ENCODE results near the gene PAIP2B. TPM values are rescaled to one million over a fixed set of nuclear protein-coding genes. Genes with fewer than 3 reads are reported as not detected.

The PAIP2B gene
- total RNA-seq, 4 donors from 2014 or later = 8.6 to 13.2 (median 10.7) TPM

GRCh38 chr2:71210292-71210691 is 16.6 kb downstream of the PAIP2B start:
- no peak for DNase-seq
- Histone ChIP-seq H3K36me3 (no peaks in the 10 kb centered on the region), H3K4me3 (replicated peaks in 1 of 3) (no peak overlapping the region), H3K27me3 (no peaks in the 10 kb centered on the region), H3K4me1 (no peaks in the 10 kb centered on the region), H3K27ac (no peak overlapping the region), H3K9me3 (no peaks in the 10 kb centered on the region)
- WGBS, 2 donors = 93 to 94% methylated on average over 3 of the region's 3 CpGs
- TF ChIP-seq POLR2A (IDR thresholded peaks at IDR 0.05) = no peak
- no peak for TF ChIP-seq CTCF (IDR thresholded peaks at IDR 0.05)
- intact Hi-C loops (cut with DNase I) = no loop called here

GRCh38 chr2:71208756-71209155 is 18.1 kb downstream of the PAIP2B start:
- TF ChIP-seq CTCF (IDR thresholded peaks at IDR 0.05) (no peak), POLR2A (IDR thresholded peaks at IDR 0.05) (no peak)
- H3K27ac ChIP-seq = no peak overlapping the region

GRCh38 chr2:71207601-71208000 is 19.3 kb downstream of the PAIP2B start:
- Histone ChIP-seq H3K36me3 (no peaks in the 10 kb centered on the region), H3K4me3 (replicated peaks in 1 of 3) (no peak overlapping the region), H3K27me3 (no peaks in the 10 kb centered on the region), H3K9me3 (no peaks in the 10 kb centered on the region), H3K27ac (no peak overlapping the region), H3K4me1 (no peaks in the 10 kb centered on the region)
- no peak for DNase-seq
- WGBS, 2 donors = 94 to 95% methylated on average over 1 of the region's 1 CpG
- TF ChIP-seq CTCF (IDR thresholded peaks at IDR 0.05) (no peak), POLR2A (IDR thresholded peaks at IDR 0.05) (no peak)
- intact Hi-C loops (cut with DNase I) = no loop called here

More at GRCh38 chr2:71208756-71209155, 18.1 kb downstream of the PAIP2B start:
- no peak overlapping the region for H3K4me3 ChIP-seq (replicated peaks in 1 of 3)
- DNase-seq = no peak
- H3K36me3 ChIP-seq = no peaks in the 10 kb centered on the region
- WGBS, 2 donors = 47 to 83% methylated on average over 2 of the region's 2 CpGs
- intact Hi-C loops (cut with DNase I) = no loop called here
- H3K9me3 ChIP-seq = no peaks in the 10 kb centered on the region
- no peaks in the 10 kb centered on the region for H3K27me3 ChIP-seq
- H3K4me1 ChIP-seq = no peaks in the 10 kb centered on the region

GRCh38 chr2:71206271-71206670 is 20.6 kb downstream of the PAIP2B start:
- Histone ChIP-seq H3K9me3 (no peaks in the 10 kb centered on the region), H3K27ac (no peak overlapping the region), H3K4me3 (replicated peaks in 1 of 3) (no peak overlapping the region), H3K27me3 (no peaks in the 10 kb centered on the region), H3K4me1 (no peaks in the 10 kb centered on the region), H3K36me3 (no peaks in the 10 kb centered on the region)
- TF ChIP-seq POLR2A (IDR thresholded peaks at IDR 0.05) (no peak), CTCF (IDR thresholded peaks at IDR 0.05) (no peak)
- DNase-seq = no peak
- intact Hi-C loops (cut with DNase I) = no loop called here

GRCh38 chr2:71191570-71191943 is 35.3 kb downstream of the PAIP2B start:
- 79 to 83% methylated on average over 3 of the region's 3 CpGs for WGBS, 2 donors
- Histone ChIP-seq H3K4me1 (no peaks in the 10 kb centered on the region), H3K36me3 (no peaks in the 10 kb centered on the region), H3K27ac (no peak overlapping the region), H3K4me3 (replicated peaks in 1 of 3) (no peak overlapping the region), H3K9me3 (no peaks in the 10 kb centered on the region), H3K27me3 (no peaks in the 10 kb centered on the region)
- TF ChIP-seq CTCF (IDR thresholded peaks at IDR 0.05) (no peak), POLR2A (IDR thresholded peaks at IDR 0.05) (no peak)
- DNase-seq = no peak
- intact Hi-C loops (cut with DNase I) = no loop called here
